A549 (cell line): ENCODE data around the gene COG5. TPM values are rescaled to one million over a fixed set of nuclear protein-coding genes. Genes with fewer than 3 reads are reported as not detected.
A peak's percentile ranks its signal among the peaks of the same experiment; 100 is the strongest.
"Not testable (repeated sequence)": the region's sequence is repeated elsewhere in the genome, so short reads cannot be mapped to it uniquely, and the experiment has no call there.

Source experiments
- ATAC-seq, 2 experiments: fragments of 200-7000 bp in 1 of 2; fragments of >200 bp in 1 of 2; cut with Nextera tagmentation in 1 of 2; cut with Tn5 transposase in 1 of 2; 3 replicates each; pipeline versions ENCODE4 v1.8.0 to v1.9.1; 2018 to 2020; ENCODE audit warnings: mild to moderate bottlenecking in 1 of 2, moderate library complexity in 1 of 2
- CTCF ChIA-PET: fragments of 300-600 bp; sonication (Branson Sonifier 250); formaldehyde crosslinking; extraction: SDS; loops from one replicate; lab custom pipeline; 2021; ENCODE audit warnings: antibody characterized with exemption, inconsistent platforms; lab: Yijun Ruan, JAX
- POLR2A ChIA-PET: fragments of 350-600 bp; formaldehyde crosslinking; extraction: SDS; loops from one replicate; lab custom pipeline; 2021; ENCODE audit warnings: antibody characterized with exemption, inconsistent platforms; lab: Yijun Ruan, JAX
- DNase-seq, 2 experiments: peaks; one replicate each; pipeline versions ENCODE4 v3.0.0 to v3.0.0-alpha.2; 2011 to 2016; ENCODE audit warnings: low read depth in 1 of 2, low spot score in 1 of 2
- FAIRE-seq: peaks from 2 replicates; lab custom pipeline; 2011; peaks lifted over from hg19 to GRCh38; lab: Jason Lieb, UNC
- H3K27ac ChIP-seq, 2 experiments: fragments of >200 bp; sonication (Bioruptor Twin); formaldehyde crosslinking; 3 replicates each; pipeline ENCODE4 v1.5.1; 2016 to 2017
- H3K4me1 ChIP-seq: fragments of >200 bp; sonication (Bioruptor Twin); formaldehyde crosslinking; 3 replicates; pipeline ENCODE4 v1.6.1; 2016
- H3K4me2 ChIP-seq: fragments of >200 bp; sonication (Bioruptor Twin); formaldehyde crosslinking; 3 replicates; pipeline ENCODE4 v1.6.1; 2016
- H3K4me3 ChIP-seq: fragments of >200 bp; sonication (Bioruptor Twin); formaldehyde crosslinking; 3 replicates; pipeline ENCODE4 v1.5.1; 2016
- H3K9me3 ChIP-seq: fragments of >200 bp; sonication (Bioruptor Twin); formaldehyde crosslinking; 3 replicates; pipeline ENCODE4 v1.6.1; 2016
- CBX8 ChIP-seq: fragments of 200-600 bp; sonication (generic); IDR thresholded peaks from 2 replicates; pipeline ENCODE4 v1.6.1; 2016
- FOSB ChIP-seq: fragments of 250-450 bp; sonication (Bioruptor Pico); IDR thresholded peaks from 2 replicates; pipeline ENCODE4 v1.5.0; 2020; ENCODE audit warnings: mild to moderate bottlenecking, moderate library complexity
- HOXA7 ChIP-seq: fragments of 250-450 bp; sonication (Bioruptor Pico); IDR thresholded peaks from 2 replicates; pipeline ENCODE4 v1.5.0; 2020; ENCODE audit warnings: mild to moderate bottlenecking, moderate library complexity
- HOXB5 ChIP-seq: fragments of 250-450 bp; sonication (Bioruptor Pico); IDR thresholded peaks from 2 replicates; pipeline ENCODE4 v1.5.0; 2020; ENCODE audit warnings: mild to moderate bottlenecking, moderate library complexity
- JUN ChIP-seq, 2 experiments: fragments of >200 bp; sonication (Bioruptor Twin); formaldehyde crosslinking; IDR thresholded peaks; 2 replicates in 1 of 2; 3 replicates in 1 of 2; pipeline ENCODE4 v1.6.1; 2016 to 2017
- KDM1A ChIP-seq: fragments of 200-600 bp; sonication (generic); IDR thresholded peaks from 2 replicates; pipeline ENCODE4 v1.6.1; 2016; ENCODE audit warnings: low read depth, mild to moderate bottlenecking
- KDM5A ChIP-seq: fragments of 200-600 bp; sonication (generic); IDR thresholded peaks from 2 replicates; pipeline ENCODE4 v1.6.1; 2016; ENCODE audit warnings: antibody characterized with exemption, mild to moderate bottlenecking
- MAFK ChIP-seq: fragments of 450-650 bp; IDR thresholded peaks from 2 replicates; pipeline ENCODE4 v1.6.1; 2014; ENCODE audit not compliant: partially characterized antibody
- MAZ ChIP-seq: fragments of 150-350 bp; IDR thresholded peaks from 2 replicates; pipeline ENCODE4 v1.6.1; 2014; ENCODE audit warnings: antibody characterized with exemption, low read depth, low read length, borderline replicate concordance
- MYC ChIP-seq: IDR thresholded peaks from 2 replicates; pipeline ENCODE4 v1.6.1; 2012; ENCODE audit warnings: mild to moderate bottlenecking, inconsistent platforms, low read length, improper control_type of control experiment, borderline replicate concordance
- PHF8 ChIP-seq: fragments of 200-600 bp; sonication (generic); IDR thresholded peaks from 2 replicates; pipeline ENCODE4 v1.6.1; 2016; ENCODE audit warnings: low read depth, mild to moderate bottlenecking, antibody characterized with exemption, moderate library complexity, borderline replicate concordance
- SMC3 ChIP-seq: fragments of >200 bp; sonication (Bioruptor Twin); formaldehyde crosslinking; IDR thresholded peaks from 3 replicates; pipeline ENCODE4 v1.6.1; 2018; ENCODE audit warnings: inconsistent platforms
- TP53 ChIP-seq: fragments of 250-450 bp; sonication (Bioruptor Pico); IDR thresholded peaks from 2 replicates; pipeline ENCODE4 v1.5.0; 2021; ENCODE audit warnings: mild to moderate bottlenecking, moderate library complexity
- ZSCAN20 ChIP-seq: fragments of 250-450 bp; sonication (Bioruptor Pico); IDR thresholded peaks from 2 replicates; pipeline ENCODE4 v1.8.0; 2022; ENCODE audit warnings: mild to moderate bottlenecking, moderate library complexity
- WGBS: methylation state at CpG from one replicate; pipeline ENCODE4 v1.1.6; 2017; ENCODE audit errors: missing lambda C conversion rate; 5-methylcytosine and 5-hydroxymethylcytosine counted together
- polyA plus RNA-seq, 4 experiments: library from polyadenylated mRNA; depleted of rRNA in 3 of 4; stranded (reverse); fragments of >200 nt; fragmentation: RNase III in 1 of 4; extraction: RNeasy Plus Mini Kit Qiagen cat#74134 plus additional on column Dnase treatment in 1 of 4; gene quantifications; 2 replicates in 3 of 4; 3 replicates in 1 of 4; pipeline ENCODE4 v1.2.3, GENCODE V29; 2011 to 2017
- TF ChIP-seq, protein P1 (sequence below): fragments of 200-600 bp; sonication (generic); IDR thresholded peaks from 2 replicates; pipeline ENCODE4 v1.6.1; 2016; ENCODE audit warnings: antibody characterized with exemption, mild to moderate bottlenecking, moderate library complexity
- TF ChIP-seq, protein P2 (sequence below): fragments of 250-450 bp; sonication (Bioruptor Pico); IDR thresholded peaks from 2 replicates; pipeline ENCODE4 v1.5.0; 2021; ENCODE audit warnings: mild to moderate bottlenecking, moderate library complexity, borderline replicate concordance

COG5 gene
- polyA plus RNA-seq, 2 of the 4 experiments (the other 2 are of a cell fraction), result 22.5 to 44.0 TPM

DNA sequence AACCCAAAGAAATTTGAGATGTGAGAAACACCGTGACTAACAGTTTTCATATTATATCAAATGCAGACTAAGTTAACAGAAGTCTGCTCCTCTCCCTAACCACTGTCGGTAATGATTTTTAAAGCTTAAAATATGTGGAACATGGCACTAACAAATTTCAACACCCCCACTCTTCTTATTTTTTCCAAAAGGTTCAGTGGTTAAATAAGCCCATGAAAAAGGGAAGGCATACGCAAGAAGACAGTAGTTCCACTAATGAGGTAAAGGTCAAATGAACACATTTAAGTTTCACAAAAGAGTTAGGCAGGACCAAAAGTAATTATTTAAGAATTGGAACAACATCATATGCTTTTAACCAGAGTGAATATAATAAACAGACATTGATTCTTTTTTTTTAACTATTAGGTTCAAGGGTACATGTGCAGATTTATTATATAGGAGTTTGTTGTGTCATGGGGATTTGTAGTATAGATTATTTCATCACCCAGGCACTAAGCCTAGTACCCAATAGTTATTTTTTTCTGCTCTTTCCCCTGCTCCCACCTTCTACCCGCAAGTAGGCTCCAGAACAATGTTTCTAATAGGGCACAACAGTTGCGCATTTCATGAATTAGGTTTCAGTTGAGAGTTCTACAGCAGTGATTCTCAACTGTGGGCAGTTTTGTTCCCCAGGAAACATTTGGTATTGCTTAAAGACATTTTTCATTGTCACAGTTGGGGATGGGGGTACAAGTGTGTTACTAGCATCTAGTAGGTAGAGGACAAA, 315.0 kb downstream of the COG5 start:
- no peak for FAIRE-seq
- POLR2A ChIA-PET, result no interaction called here
- no peak overlapping the region for H3K4me3 ChIP-seq
- ATAC-seq, result no peak
- no peaks in the 10 kb centered on the region for H3K9me3 ChIP-seq
- TF ChIP-seq HOXB5 (no peak), MYC (no peak), SMC3 (no peak), HOXA7 (CRISPR knock-in tag) (no peak), PHF8 (no peak), MAZ (no peak)
- TF ChIP-seq, protein P1, sequence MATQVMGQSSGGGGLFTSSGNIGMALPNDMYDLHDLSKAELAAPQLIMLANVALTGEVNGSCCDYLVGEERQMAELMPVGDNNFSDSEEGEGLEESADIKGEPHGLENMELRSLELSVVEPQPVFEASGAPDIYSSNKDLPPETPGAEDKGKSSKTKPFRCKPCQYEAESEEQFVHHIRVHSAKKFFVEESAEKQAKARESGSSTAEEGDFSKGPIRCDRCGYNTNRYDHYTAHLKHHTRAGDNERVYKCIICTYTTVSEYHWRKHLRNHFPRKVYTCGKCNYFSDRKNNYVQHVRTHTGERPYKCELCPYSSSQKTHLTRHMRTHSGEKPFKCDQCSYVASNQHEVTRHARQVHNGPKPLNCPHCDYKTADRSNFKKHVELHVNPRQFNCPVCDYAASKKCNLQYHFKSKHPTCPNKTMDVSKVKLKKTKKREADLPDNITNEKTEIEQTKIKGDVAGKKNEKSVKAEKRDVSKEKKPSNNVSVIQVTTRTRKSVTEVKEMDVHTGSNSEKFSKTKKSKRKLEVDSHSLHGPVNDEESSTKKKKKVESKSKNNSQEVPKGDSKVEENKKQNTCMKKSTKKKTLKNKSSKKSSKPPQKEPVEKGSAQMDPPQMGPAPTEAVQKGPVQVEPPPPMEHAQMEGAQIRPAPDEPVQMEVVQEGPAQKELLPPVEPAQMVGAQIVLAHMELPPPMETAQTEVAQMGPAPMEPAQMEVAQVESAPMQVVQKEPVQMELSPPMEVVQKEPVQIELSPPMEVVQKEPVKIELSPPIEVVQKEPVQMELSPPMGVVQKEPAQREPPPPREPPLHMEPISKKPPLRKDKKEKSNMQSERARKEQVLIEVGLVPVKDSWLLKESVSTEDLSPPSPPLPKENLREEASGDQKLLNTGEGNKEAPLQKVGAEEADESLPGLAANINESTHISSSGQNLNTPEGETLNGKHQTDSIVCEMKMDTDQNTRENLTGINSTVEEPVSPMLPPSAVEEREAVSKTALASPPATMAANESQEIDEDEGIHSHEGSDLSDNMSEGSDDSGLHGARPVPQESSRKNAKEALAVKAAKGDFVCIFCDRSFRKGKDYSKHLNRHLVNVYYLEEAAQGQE, result no peak
- H3K4me2 ChIP-seq, result no peak overlapping the region
- WGBS, result 91% methylated on average over 5 of the region's 5 CpGs
- no peak for DNase-seq
- CTCF ChIA-PET, result interaction anchor here (0.6 to 1.5 kb wide), 2 partner anchors 8 to 477 kb away, joined by 5 read pairs; no protein-coding TSS in a partner anchor
- no peaks in the 10 kb centered on the region for H3K4me1 ChIP-seq
- no peak overlapping the region for H3K27ac ChIP-seq

DNA sequence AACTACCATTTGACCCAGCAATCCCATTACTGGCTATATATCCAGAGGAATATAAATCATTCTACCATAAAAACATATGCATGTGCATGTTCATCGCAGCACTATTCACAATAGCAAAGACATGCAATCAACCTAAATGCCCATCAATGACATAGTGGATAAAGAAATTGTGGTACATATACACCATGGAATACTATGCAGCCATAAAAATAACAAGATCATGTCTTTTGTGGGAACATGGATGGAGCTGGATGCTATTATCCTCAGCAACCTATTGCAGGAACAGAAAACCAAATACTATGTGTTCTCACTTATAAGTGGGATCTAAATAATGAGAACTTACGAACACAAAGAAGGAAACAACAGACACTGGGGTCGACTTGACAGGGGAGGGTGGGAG, 316.9 kb downstream of the COG5 start:
- H3K4me3 ChIP-seq, CTCF ChIA-PET, H3K4me1 ChIP-seq, ATAC-seq, POLR2A ChIA-PET, H3K4me2 ChIP-seq, H3K9me3 ChIP-seq, DNase-seq, H3K27ac ChIP-seq, FAIRE-seq: not testable (repeated sequence)
- WGBS, result 85% methylated on average over 3 of the region's 3 CpGs

DNA sequence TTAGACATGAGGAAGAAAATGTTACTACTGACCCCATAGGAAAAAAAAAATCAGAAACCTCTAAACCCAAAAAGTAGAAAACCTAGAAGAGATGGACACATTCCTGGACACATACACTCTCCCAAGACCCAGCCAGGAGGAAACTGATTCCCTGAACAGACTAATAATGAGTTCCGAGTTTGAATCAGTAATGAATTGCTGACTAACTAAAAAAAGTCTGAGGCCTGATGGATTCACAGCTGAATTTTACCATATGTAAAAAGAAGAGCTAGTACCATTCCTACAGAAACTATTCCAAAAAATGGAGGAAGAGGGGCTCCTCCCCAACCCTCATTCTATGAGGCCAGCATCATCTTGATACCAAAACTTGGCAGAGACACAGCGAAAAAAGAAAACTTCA, 319.1 kb downstream of the COG5 start:
- ATAC-seq (no peak), DNase-seq (no peak), FAIRE-seq (no peak)
- Histone ChIP-seq H3K27ac (no peak overlapping the region), H3K4me1 (no peaks in the 10 kb centered on the region), H3K9me3 (no peaks in the 10 kb centered on the region), H3K4me2 (no peak overlapping the region), H3K4me3 (no peak overlapping the region)
- 88% methylated on average over 2 of the region's 2 CpGs for WGBS
- ChIA-PET POLR2A (no interaction called here), CTCF (interaction anchor here (1.2 kb wide), 1 partner anchor 11 kb away, joined by 4 read pairs; no protein-coding TSS in a partner anchor)
- TF ChIP-seq KDM1A (no peak), MAFK (peak; percentile 11)

DNA sequence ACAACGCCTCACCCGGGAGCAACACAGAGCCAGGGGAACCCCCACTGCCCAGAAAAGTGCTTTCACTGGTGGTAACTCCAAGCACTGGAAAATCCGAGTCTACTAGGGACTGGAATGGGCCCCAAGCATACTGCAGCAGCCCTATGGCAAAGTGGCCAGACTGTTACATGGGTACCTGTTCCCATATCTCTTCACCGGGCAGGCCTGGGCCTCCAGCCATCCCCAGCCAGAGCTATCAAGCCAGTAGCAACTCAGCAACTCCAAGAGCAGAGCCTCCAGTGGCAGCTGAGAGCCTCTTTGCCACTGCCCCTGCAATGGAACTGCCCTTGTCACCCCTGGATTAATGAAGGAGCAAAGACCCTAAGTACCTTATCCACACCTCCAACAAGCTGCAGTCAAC, 321.5 kb downstream of the COG5 start:
- H3K4me2 ChIP-seq, result no peak overlapping the region
- H3K4me3 ChIP-seq, result no peak overlapping the region
- H3K27ac ChIP-seq, result no peak overlapping the region
- H3K9me3 ChIP-seq, result no peaks in the 10 kb centered on the region
- DNase-seq, result no peak
- no peak for FAIRE-seq
- no peak for ATAC-seq
- TF ChIP-seq CBX8, result no peak
- no peak for TF ChIP-seq HOXB5
- TF ChIP-seq, protein P2, sequence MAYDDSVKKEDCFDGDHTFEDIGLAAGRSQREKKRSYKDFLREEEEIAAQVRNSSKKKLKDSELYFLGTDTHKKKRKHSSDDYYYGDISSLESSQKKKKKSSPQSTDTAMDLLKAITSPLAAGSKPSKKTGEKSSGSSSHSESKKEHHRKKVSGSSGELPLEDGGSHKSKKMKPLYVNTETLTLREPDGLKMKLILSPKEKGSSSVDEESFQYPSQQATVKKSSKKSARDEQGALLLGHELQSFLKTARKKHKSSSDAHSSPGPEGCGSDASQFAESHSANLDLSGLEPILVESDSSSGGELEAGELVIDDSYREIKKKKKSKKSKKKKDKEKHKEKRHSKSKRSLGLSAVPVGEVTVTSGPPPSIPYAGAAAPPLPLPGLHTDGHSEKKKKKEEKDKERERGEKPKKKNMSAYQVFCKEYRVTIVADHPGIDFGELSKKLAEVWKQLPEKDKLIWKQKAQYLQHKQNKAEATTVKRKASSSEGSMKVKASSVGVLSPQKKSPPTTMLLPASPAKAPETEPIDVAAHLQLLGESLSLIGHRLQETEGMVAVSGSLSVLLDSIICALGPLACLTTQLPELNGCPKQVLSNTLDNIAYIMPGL (CRISPR knock-in tag), result no peak
- TF ChIP-seq MAZ, result no peak
- no peak for TF ChIP-seq ZSCAN20
- no peak for TF ChIP-seq KDM1A
- TF ChIP-seq FOSB (CRISPR knock-in tag), result no peak
- no peak for TF ChIP-seq TP53 (CRISPR knock-in tag)
- no peak for TF ChIP-seq JUN (IDR thresholded peaks at IDR 0.05)
- TF ChIP-seq KDM5A, result no peak
- WGBS, result 91% methylated on average over 4 of the region's 4 CpGs
- POLR2A ChIA-PET, result no interaction called here
- CTCF ChIA-PET, result no interaction called here
- H3K4me1 ChIP-seq, result no peaks in the 10 kb centered on the region
